Esophagus muscularis mucosa (tissue), 4 donors: ENCODE data around the gene NDC80. TPM values are rescaled to one million over a fixed set of nuclear protein-coding genes. Genes with fewer than 3 reads are reported as not detected.
"Not testable (repeated sequence)": the region's sequence is repeated elsewhere in the genome, so short reads cannot be mapped to it uniquely, and the experiment has no call there.

ENCODE experiments used
- DNase-seq: peaks from one replicate; pipeline ENCODE4 v3.0.0-alpha.2; 2017; ENCODE audit errors: extremely low spot score
- H3K27ac ChIP-seq, 4 donors: fragments of 200-600 bp; sonication (generic); replicated peaks in 1 of 4; 1 replicate in 3 of 4; 2 replicates in 1 of 4; pipeline ENCODE4 v1.5.1; 2016 to 2019; ENCODE audit warnings: mild to moderate bottlenecking in 1 of 4
- H3K27me3 ChIP-seq, 4 donors: fragments of 200-600 bp; sonication (generic); one replicate each; pipeline versions ENCODE4 v1.5.1 to v1.6.0; 2016 to 2019
- H3K36me3 ChIP-seq, 4 donors: fragments of 200-600 bp; sonication (generic); one replicate each; pipeline ENCODE4 v1.5.1; 2016 to 2019
- H3K4me1 ChIP-seq, 4 donors: fragments of 200-600 bp; sonication (generic); one replicate each; pipeline ENCODE4 v1.5.1; 2016 to 2019
- H3K4me3 ChIP-seq, 4 donors: fragments of 200-600 bp; sonication (generic); 1 replicate in 2 of 4; 2 replicates in 2 of 4; pipeline ENCODE4 v1.5.1; 2016 to 2019; ENCODE audit warnings: mild to moderate bottlenecking in 4 of 4, moderate library complexity in 1 of 4
- H3K9me3 ChIP-seq, 4 donors: fragments of 200-600 bp; sonication (generic); 1 replicate in 3 of 4; 2 replicates in 1 of 4; pipeline ENCODE4 v1.5.1; 2016 to 2019
- CTCF ChIP-seq, 3 experiments: fragments of 200-600 bp in 2 of 3; fragments of 450-650 bp in 1 of 3; sonication (generic) in 2 of 3; IDR thresholded peaks; one replicate each; pipeline ENCODE4 v1.5.1; 2017 to 2019; ENCODE audit warnings: antibody characterized with exemption in 3 of 3, mild to moderate bottlenecking in 2 of 3, moderate library complexity in 1 of 3
- EP300 ChIP-seq: sonication (generic); formaldehyde crosslinking; IDR thresholded peaks from one replicate; pipeline ENCODE4 v1.6.1; 2017; ENCODE audit warnings: antibody characterized with exemption
- POLR2A ChIP-seq: fragments of 450-650 bp; IDR thresholded peaks from one replicate; pipeline ENCODE4 v1.6.1; 2017; ENCODE audit warnings: antibody characterized with exemption, moderate library complexity, mild to moderate bottlenecking, low read depth
- POLR2AphosphoS5 ChIP-seq, 2 donors: sonication (generic); formaldehyde crosslinking; IDR thresholded peaks; one replicate each; pipeline ENCODE4 v1.6.1; 2017; ENCODE audit warnings: antibody characterized with exemption in 2 of 2
- WGBS: methylation state at CpG from one replicate; pipeline ENCODE4 v1.1.5; 2018; 5-methylcytosine and 5-hydroxymethylcytosine counted together
- intact Hi-C: fragments of 100-400 bp; cut with DNase I; formaldehyde crosslinking; loops from one replicate; pipeline ENCODE4 v1.15.1; 2023
- total RNA-seq, 4 donors: library from RNA; depleted of rRNA; stranded (reverse); fragments of >200 nt; gene quantifications; one replicate each; pipeline versions ENCODE4 v1.1.0 to v1.2.1, GENCODE V29; 2016

The NDC80 gene
- total RNA-seq, 4 donors from 2014 or later: 0.17 to 0.57 (median 0.42) TPM; not detected in 1

- not testable (repeated sequence) for H3K4me3 ChIP-seq, DNase-seq, H3K27me3 ChIP-seq, H3K27ac ChIP-seq, H3K9me3 ChIP-seq, H3K4me1 ChIP-seq
- peak; percentile 47 to 59 (median 53) for TF ChIP-seq CTCF (IDR thresholded peaks at IDR 0.05)
- WGBS: 14% methylated on average over 3 of the region's 3 CpGs
- peaks cover 0 to 27% (median 4%) of the 10 kb centered on the region in 4 donors for H3K36me3 ChIP-seq
- intact Hi-C loops: loop anchor here (10.0 kb wide), 2 partner anchors 957 to 1677 kb away; no protein-coding TSS in a partner anchor
Measured at GRCh38 chr18:2541925-2542563, 29.3 kb upstream of the NDC80 start.

- Histone ChIP-seq H3K36me3 (peaks cover 0 to 28% (median 4%) of the 10 kb centered on the region in 4 donors), H3K4me3 (no peak overlapping the region), H3K27me3 (no peaks in the 10 kb centered on the region), H3K4me1 (peaks cover 0 to 6% (median 0%) of the 10 kb centered on the region in 4 donors), H3K27ac (no peak overlapping the region), H3K9me3 (no peaks in the 10 kb centered on the region)
- DNase-seq: no peak
- 67% methylated on average over 2 of the region's 2 CpGs for WGBS
- TF ChIP-seq POLR2A (no peak), EP300 (no peak), POLR2AphosphoS5 (IDR thresholded peaks at IDR 0.05) (no peak), CTCF (IDR thresholded peaks at IDR 0.05) (no peak)
- intact Hi-C loops: loop anchor here (10.0 kb wide), 2 partner anchors 960 to 1680 kb away; no protein-coding TSS in a partner anchor
Measured at GRCh38 chr18:2545155-2545554, 26.2 kb upstream of the NDC80 start.

GRCh38 chr18:2547477-2548087 is 23.8 kb upstream of the NDC80 start:
- no peak for TF ChIP-seq POLR2A
- peak; percentile 37 to 59 (median 53) for TF ChIP-seq CTCF (IDR thresholded peaks at IDR 0.05)
- peaks cover 0 to 6% (median 0%) of the 10 kb centered on the region in 4 donors for H3K4me1 ChIP-seq
- H3K27ac ChIP-seq: no peak overlapping the region
- no peaks in the 10 kb centered on the region for H3K27me3 ChIP-seq
- H3K36me3 ChIP-seq: peaks cover 0 to 47% (median 11%) of the 10 kb centered on the region in 4 donors
- 45% methylated on average over 4 of the region's 4 CpGs for WGBS
- H3K9me3 ChIP-seq: no peaks in the 10 kb centered on the region
- DNase-seq: no peak
- no peak overlapping the region for H3K4me3 ChIP-seq
- intact Hi-C loops: loop anchor here (10.0 kb wide), 2 partner anchors 963 to 1683 kb away; no protein-coding TSS in a partner anchor

GRCh38 chr18:2549462-2549861 is 21.9 kb upstream of the NDC80 start:
- 92% methylated on average over 2 of the region's 2 CpGs for WGBS
- no peaks in the 10 kb centered on the region for H3K27me3 ChIP-seq
- TF ChIP-seq EP300 (no peak), POLR2AphosphoS5 (IDR thresholded peaks at IDR 0.05) (no peak), CTCF (IDR thresholded peaks at IDR 0.05) (no peak), POLR2A (no peak)
- DNase-seq: no peak
- H3K9me3 ChIP-seq: no peaks in the 10 kb centered on the region
- intact Hi-C loops: loop anchor here (10.0 kb wide), 2 partner anchors 965 to 1685 kb away; no protein-coding TSS in a partner anchor
- H3K36me3 ChIP-seq: peaks cover 0 to 38% (median 7%) of the 10 kb centered on the region in 4 donors
- H3K27ac ChIP-seq: no peak overlapping the region
- peaks cover 0 to 6% (median 0%) of the 10 kb centered on the region in 4 donors for H3K4me1 ChIP-seq
- no peak overlapping the region for H3K4me3 ChIP-seq
